Vagina (tissue), 2 donors: ENCODE data around the gene EDC3. TPM values are rescaled to one million over a fixed set of nuclear protein-coding genes. Genes with fewer than 3 reads are reported as not detected.

Source experiments
- DNase-seq, 2 donors: peaks; one replicate each; pipeline ENCODE4 v3.0.0-alpha.2; 2017; ENCODE audit errors: extremely low spot score in 2 of 2
- H3K27ac ChIP-seq: fragments of 200-600 bp; sonication (generic); one replicate; pipeline ENCODE4 v1.5.1; 2019
- H3K27me3 ChIP-seq: fragments of 200-600 bp; sonication (generic); one replicate; pipeline ENCODE4 v1.5.1; 2019
- H3K36me3 ChIP-seq, 2 donors: fragments of 200-600 bp; sonication (generic); one replicate each; pipeline ENCODE4 v1.5.1; 2017 to 2019
- H3K4me1 ChIP-seq: fragments of 200-600 bp; sonication (generic); one replicate; pipeline ENCODE4 v1.5.1; 2019
- H3K4me3 ChIP-seq, 2 donors: fragments of 200-600 bp; sonication (generic); 1 replicate in 1 of 2; 2 replicates in 1 of 2; pipeline ENCODE4 v1.5.1; 2016 to 2019
- H3K9me3 ChIP-seq: fragments of 200-600 bp; sonication (generic); one replicate; pipeline ENCODE4 v1.5.1; 2019
- POLR2A ChIP-seq, 2 donors: fragments of 450-650 bp; IDR thresholded peaks; one replicate each; pipeline ENCODE4 v1.6.1; 2017; ENCODE audit warnings: antibody characterized with exemption in 2 of 2, mild to moderate bottlenecking in 2 of 2, moderate library complexity in 2 of 2
- POLR2AphosphoS5 ChIP-seq, 2 donors: sonication (generic); formaldehyde crosslinking; IDR thresholded peaks; one replicate each; pipeline ENCODE4 v1.9.0; 2017; ENCODE audit warnings: antibody characterized with exemption in 2 of 2, mild to moderate bottlenecking in 2 of 2, low read depth in 1 of 2; ENCODE audit not compliant: insufficient read depth in 1 of 2
- intact Hi-C: fragments of 100-400 bp; cut with DNase I; formaldehyde crosslinking; loops from one replicate; pipeline ENCODE4 v1.15.1; 2023
- total RNA-seq: library from RNA; depleted of rRNA; stranded (reverse); fragments of >200 nt; gene quantifications from one replicate; pipeline ENCODE4 v1.2.3, GENCODE V29; 2016
- TF ChIP-seq, protein P1 (sequence below), 3 experiments: fragments of 450-650 bp in 2 of 3; fragments of 200-600 bp in 1 of 3; sonication (generic) in 1 of 3; IDR thresholded peaks; one replicate each; pipeline ENCODE4 v1.5.1; 2017 to 2019; ENCODE audit warnings: antibody characterized with exemption in 3 of 3, mild to moderate bottlenecking in 2 of 3, moderate library complexity in 2 of 3

EDC3 gene
- total RNA-seq, 1 donor from 2014 or later = 23.8 TPM

DNA sequence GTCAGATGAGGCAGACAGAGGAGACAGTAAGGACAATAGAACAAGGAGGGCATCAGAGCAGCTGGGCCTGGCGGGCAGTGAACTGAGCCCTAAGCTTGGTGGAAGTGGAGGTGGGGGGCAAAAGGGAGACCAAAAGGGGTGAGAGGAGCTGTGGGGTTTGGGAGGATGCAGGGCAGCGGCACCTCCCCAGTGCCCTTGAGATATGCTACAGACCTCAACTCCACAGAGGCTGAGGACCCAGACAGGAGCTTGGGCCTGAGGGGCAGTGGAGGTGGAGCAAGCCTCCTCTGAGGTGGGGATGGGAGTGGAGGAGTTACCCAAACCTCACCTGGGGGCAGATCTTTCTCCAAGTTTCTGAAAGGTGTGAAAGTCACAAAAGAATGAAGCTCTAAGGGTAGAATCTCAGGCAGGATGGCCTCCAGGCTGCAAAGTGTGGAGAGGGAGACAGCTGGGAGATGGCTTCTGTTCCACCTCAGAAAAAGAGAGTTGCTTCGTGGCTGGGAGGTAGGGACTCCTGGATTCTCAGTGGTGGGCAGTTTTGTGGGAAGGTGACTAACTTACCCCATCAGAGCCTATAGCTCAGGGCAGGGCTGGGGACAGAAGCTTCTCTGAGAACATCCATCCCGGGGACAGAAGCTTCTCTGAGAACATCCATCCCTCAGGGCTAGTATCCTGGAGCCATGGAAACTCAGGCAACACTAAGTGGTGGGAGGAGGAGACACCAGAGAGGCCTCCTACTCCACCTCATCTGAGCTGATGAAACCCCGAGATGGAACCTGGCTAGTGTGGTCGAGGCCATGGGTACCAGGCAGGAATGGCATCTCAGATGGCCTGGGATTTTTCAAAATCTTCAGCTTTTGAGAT lies 82.5 kb downstream of the EDC3 start:
- no peaks in the 10 kb centered on the region for H3K9me3 ChIP-seq
- TF ChIP-seq POLR2AphosphoS5 (IDR thresholded peaks at IDR 0.05; ENCODE audit: insufficient read depth in 1 of 2, low read depth in 1 of 2) (no peak), POLR2A (IDR thresholded peaks at IDR 0.05) (no peak)
- TF ChIP-seq, protein P1, sequence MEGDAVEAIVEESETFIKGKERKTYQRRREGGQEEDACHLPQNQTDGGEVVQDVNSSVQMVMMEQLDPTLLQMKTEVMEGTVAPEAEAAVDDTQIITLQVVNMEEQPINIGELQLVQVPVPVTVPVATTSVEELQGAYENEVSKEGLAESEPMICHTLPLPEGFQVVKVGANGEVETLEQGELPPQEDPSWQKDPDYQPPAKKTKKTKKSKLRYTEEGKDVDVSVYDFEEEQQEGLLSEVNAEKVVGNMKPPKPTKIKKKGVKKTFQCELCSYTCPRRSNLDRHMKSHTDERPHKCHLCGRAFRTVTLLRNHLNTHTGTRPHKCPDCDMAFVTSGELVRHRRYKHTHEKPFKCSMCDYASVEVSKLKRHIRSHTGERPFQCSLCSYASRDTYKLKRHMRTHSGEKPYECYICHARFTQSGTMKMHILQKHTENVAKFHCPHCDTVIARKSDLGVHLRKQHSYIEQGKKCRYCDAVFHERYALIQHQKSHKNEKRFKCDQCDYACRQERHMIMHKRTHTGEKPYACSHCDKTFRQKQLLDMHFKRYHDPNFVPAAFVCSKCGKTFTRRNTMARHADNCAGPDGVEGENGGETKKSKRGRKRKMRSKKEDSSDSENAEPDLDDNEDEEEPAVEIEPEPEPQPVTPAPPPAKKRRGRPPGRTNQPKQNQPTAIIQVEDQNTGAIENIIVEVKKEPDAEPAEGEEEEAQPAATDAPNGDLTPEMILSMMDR (IDR thresholded peaks at IDR 0.05) = no peak
- intact Hi-C loops = loop anchor here (5.0 kb wide), 1 partner anchor 66 kb away; no protein-coding TSS in a partner anchor
- peak overlapping the region; percentile 91 for H3K27ac ChIP-seq
- no peak for DNase-seq
- peaks cover 30% of the 10 kb centered on the region for H3K4me1 ChIP-seq
- H3K4me3 ChIP-seq = peak overlapping the region in 1 of 2 donors; percentile 98
- H3K36me3 ChIP-seq = no peaks in the 10 kb centered on the region
- no peaks in the 10 kb centered on the region for H3K27me3 ChIP-seq

DNA sequence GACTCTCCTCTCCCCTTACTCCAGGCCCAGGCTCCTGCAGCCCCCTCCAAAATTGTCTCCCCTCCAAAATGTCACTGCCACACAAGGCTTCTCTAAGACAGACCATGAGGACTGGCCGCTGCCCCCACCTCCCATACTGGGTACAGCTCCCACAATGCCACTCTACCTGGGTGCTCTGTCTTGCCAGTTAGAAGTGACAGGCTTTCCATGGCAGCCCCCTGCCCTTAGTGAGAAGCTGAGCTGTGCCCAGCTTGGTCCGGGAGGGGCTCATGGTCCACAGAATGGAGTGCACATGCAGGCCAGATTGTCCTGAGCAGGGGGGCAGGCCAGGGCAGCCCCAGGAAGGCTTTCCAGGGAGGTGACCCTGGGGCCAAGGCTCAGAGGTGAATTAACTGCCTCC lies 83.1 kb downstream of the EDC3 start:
- H3K9me3 ChIP-seq = no peaks in the 10 kb centered on the region
- no peak overlapping the region for H3K27ac ChIP-seq
- no peaks in the 10 kb centered on the region for H3K27me3 ChIP-seq
- H3K4me3 ChIP-seq = no peak overlapping the region
- intact Hi-C loops = loop anchor here (5.0 kb wide), 1 partner anchor 65 kb away; no protein-coding TSS in a partner anchor
- no peak for TF ChIP-seq POLR2AphosphoS5 (IDR thresholded peaks at IDR 0.05; ENCODE audit: insufficient read depth in 1 of 2, low read depth in 1 of 2)
- TF ChIP-seq, protein P1 (IDR thresholded peaks at IDR 0.05) = no peak
- TF ChIP-seq POLR2A (IDR thresholded peaks at IDR 0.05) = no peak
- DNase-seq = no peak
- H3K4me1 ChIP-seq = peaks cover 24% of the 10 kb centered on the region
- H3K36me3 ChIP-seq = no peaks in the 10 kb centered on the region

DNA sequence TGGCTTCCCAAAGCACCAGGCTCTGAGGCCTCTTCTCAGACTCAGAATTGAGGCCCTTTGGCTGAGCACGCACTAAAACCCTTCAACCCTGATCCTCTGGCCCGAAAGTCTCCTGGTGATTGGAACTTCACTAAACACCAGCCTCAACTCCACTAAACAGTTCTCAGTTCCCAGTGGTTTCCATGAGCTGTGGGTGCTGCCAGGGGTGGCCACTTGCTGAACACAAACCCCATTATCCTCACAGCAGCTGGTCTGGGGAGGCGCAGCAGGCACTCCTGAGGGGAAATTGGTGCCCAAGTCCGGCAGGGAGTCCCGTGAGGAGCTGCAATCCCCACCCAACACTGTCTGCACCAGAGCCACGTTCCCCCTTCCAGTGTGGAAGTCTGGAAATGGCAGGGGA lies 84.0 kb downstream of the EDC3 start:
- H3K36me3 ChIP-seq = no peaks in the 10 kb centered on the region
- no peak for TF ChIP-seq POLR2A (IDR thresholded peaks at IDR 0.05)
- TF ChIP-seq, protein P1 (IDR thresholded peaks at IDR 0.05) = no peak
- TF ChIP-seq POLR2AphosphoS5 (IDR thresholded peaks at IDR 0.05; ENCODE audit: insufficient read depth in 1 of 2, low read depth in 1 of 2) = no peak
- peaks cover 15% of the 10 kb centered on the region for H3K4me1 ChIP-seq
- intact Hi-C loops = loop anchor here (5.0 kb wide), 1 partner anchor 65 kb away; no protein-coding TSS in a partner anchor
- H3K9me3 ChIP-seq = no peaks in the 10 kb centered on the region
- H3K27ac ChIP-seq = no peak overlapping the region
- no peak overlapping the region for H3K4me3 ChIP-seq
- DNase-seq = no peak
- no peaks in the 10 kb centered on the region for H3K27me3 ChIP-seq

DNA sequence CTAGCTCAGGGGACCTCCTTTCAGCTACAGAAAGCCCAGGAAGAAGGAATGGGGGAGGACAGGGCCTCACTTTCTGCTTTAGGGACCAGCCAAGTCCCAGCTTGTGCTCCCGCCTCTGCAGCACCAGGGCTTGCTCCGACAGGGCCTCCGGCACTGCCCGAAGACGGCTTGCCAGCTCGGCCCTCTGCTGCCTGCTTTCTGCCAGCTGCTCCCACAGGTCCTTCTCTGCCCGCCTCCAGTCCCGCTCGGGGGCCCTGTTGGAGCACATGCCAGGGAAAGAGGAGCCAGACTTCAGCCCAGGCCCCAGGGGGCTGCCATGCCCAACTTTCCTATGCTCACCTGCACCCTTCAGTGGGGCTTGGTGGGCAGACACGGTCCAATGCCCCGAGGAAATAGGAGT lies 84.5 kb downstream of the EDC3 start:
- TF ChIP-seq, protein P1 (IDR thresholded peaks at IDR 0.05) = no peak
- TF ChIP-seq POLR2AphosphoS5 (IDR thresholded peaks at IDR 0.05; ENCODE audit: insufficient read depth in 1 of 2, low read depth in 1 of 2) = no peak
- TF ChIP-seq POLR2A (IDR thresholded peaks at IDR 0.05) = no peak
- Histone ChIP-seq H3K27ac (no peak overlapping the region), H3K9me3 (no peaks in the 10 kb centered on the region), H3K4me3 (no peak overlapping the region), H3K4me1 (peaks cover 10% of the 10 kb centered on the region), H3K36me3 (no peaks in the 10 kb centered on the region), H3K27me3 (no peaks in the 10 kb centered on the region)
- intact Hi-C loops = loop anchor here (5.0 kb wide), 1 partner anchor 64 kb away; no protein-coding TSS in a partner anchor
- no peak for DNase-seq
